Caki2 (cell line): ENCODE measurements around the gene NTM. TPM values are rescaled to one million over a fixed set of nuclear protein-coding genes. Genes with fewer than 3 reads are reported as not detected.

Experiments used
- DNase-seq: peaks from one replicate; pipeline ENCODE4 v3.0.0-alpha.2; 2015; ENCODE audit warnings: low read depth
- in situ Hi-C: cut with HindIII; loops from 2 replicates; pipeline ENCODE4 v1.10.0; 2016; ENCODE audit warnings: low sequenced_read_pairs, low pct_unique_long_range_greater_than_20kb, mixed read lengths
- total RNA-seq: library from RNA; depleted of rRNA; stranded (reverse); fragments of >200 nt; shearing (Covaris generic); gene quantifications from 2 replicates; pipeline ENCODE4 v1.2.3, GENCODE V29; 2014; ENCODE audit warnings: low replicate concordance

The NTM gene
- total RNA-seq, 1 experiment from 2014 or later, result not detected

DNA sequence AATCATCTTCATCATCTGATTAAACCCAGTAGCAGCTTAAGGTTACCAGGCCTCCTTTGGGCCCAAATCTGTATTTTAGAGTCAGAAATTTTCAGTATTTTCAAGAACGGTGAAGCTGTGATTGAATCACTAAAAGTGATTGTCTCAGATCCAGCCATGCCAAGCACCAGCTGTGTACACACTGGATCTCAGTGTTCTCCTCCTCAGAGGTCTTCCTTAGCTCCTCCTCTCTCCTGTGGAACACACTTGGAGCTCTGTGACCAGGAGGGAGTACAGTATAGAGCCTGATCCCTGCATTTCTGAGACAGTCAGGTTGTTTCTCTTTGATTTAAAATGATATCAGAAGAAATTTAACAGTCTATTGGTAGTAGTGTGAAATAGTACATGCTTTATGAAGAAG lies 401.1 kb downstream of the NTM start:
- in situ Hi-C loops, result no loop called here

DNA sequence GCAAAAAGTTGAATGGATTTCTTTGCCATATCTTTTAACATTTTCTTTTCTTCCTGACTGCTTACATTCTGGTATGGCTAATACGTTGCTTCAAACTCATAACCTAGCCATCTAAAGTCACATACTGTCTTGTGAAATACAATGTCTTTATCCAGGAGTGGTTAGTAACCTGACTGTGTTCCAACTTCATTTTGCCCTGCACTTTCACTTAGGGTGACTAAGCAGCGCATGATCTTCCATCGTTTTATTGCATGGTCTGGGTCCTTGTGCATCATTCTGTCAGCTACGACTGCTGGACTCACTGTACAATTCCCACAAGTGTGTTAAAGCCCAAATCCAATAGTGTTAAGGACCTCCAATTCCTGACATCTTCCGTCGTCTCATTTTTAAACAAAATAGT lies 403.2 kb downstream of the NTM start:
- in situ Hi-C loops, result no loop called here
- no peak for DNase-seq

More for the DNA sequence above, 401.1 kb downstream of the NTM start:
- no peak for DNase-seq

DNA sequence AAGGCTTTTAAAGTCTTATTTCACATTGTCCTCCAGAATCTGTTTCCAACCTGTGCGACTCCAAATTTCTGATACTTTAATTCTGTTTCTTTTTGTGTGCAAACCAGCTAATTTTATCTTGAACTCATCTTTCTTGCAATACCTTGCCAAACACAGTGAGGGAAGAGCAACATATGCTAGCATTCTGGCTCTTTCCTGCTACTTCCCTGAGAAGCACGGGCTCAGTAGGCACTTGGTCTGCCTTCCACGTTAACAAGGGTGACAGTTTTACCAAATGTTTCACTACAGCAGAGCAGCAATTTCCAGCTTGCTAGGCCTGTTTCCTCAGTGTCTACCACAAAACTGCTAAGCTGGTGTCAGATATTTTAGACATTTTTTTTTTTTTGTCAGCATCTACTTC lies 405.8 kb downstream of the NTM start:
- DNase-seq, result no peak
- in situ Hi-C loops, result no loop called here

DNA sequence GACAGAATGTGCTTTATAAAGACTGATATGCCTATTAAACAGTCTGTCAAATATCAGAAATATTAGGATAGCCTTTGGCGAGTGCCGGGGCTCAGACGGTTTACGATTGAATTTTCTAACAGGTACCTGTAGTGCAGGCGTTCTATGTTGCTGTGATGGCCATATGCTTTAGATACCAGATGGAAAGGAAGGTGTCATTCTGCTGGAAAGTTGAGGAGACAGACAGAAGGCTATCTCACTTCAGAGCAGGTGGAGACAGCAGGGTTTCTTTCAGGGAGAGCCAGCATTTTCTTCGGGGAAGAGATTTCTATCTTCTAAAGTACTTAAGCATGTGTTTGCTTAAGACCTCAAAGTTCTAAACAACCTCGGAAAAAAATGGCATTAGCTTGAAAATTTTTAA lies 415.4 kb downstream of the NTM start:
- in situ Hi-C loops, result no loop called here
- no peak for DNase-seq

DNA sequence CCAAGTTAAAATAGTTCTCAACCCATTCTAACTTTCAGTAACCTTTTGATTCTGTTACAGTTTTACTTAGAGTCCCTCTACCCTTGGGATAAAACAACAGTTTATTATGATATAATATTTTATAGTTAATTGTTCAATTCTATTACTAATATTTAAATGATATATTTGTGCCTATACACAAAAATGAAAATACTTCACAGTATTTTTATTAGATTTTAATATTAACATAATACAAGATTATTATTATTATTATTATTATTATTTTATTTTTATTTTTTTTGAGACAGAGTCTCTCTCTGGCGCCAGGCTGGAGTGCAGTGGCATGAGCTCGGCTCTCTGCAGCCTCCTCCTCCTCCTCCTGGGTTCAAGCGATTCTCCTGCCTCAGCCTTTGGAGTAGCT lies 416.7 kb downstream of the NTM start:
- no peak for DNase-seq
- in situ Hi-C loops, result no loop called here

DNA sequence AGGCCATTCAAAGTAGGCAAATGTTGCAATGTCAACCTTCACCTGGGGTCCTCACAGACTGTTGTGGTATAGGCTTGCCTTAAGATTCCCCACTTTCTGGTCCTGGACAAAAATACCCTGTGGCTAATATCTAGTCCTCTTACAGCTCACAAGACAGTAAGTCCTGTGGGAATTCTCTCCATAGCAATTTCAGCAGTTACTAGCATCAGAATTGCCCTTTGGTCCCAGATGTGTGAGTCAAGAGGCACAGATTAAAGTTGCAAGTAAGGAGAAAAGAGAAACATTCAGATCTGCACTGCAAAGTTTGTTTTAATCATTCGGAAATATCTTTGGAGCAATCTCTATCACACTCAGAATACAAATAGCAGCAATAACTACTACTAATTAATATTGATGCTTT lies 420.2 kb downstream of the NTM start:
- no peak for DNase-seq

DNA sequence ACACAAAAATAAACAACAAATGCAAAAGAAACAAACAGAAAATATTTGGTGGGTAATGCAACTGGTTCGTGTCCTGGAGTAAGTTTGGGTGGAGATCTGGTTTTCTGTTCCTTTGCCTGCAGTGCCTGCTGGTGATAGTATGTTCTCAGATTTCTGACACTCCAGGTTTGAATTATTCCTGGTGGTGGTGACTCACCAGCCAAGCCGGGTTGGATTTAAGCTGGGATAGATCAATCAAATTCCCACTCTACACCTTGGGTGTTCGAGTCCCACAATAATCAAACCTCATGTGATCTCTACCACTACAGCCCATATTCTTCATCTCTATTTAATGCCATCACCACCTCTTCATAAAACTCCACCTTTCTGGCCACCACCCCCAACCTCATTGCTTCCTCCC lies 421.8 kb downstream of the NTM start:
- in situ Hi-C loops, result no loop called here
- no peak for DNase-seq

More for the DNA sequence above, 420.2 kb downstream of the NTM start:
- in situ Hi-C loops, result no loop called here

DNA sequence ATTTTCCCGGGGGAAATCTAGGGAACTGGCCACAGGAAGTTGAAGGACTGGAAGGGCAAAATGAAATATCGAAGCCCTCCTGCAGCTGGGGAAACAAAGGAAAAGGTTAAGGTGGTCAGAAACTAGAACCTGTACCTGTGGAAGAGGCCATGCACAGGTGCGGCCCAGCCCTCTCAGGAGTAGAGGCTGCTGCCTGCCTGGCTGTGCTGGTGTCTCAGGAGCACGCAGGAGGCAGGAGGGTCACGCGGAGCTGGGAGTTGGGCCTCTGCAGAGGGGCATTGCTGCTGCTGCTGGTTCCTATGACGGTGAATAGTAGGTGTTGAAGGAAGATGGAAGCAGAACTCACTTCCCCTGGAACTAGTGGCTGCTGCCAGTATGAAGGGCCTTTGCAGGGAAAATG lies 425.7 kb downstream of the NTM start:
- no peak for DNase-seq
- in situ Hi-C loops, result no loop called here

DNA sequence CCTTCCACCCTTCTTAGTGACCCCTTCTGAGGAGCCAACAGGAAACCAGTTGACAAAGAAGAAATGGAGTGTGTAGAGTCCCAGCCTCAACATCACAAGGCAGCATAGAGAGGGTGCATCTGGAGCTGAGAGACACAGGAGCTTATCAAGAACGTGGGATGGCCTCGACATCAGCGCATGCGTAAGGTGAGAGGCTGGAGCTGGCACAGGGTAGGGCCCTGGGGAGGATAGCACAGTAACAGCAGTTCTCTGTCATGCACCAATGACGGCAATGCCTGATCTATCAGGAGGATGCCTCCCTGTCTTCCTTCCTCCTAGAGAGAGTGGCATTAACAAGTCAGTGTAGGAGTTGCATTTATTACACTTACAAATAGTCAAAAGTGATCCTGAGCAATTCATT lies 426.1 kb downstream of the NTM start:
- DNase-seq, result no peak
- in situ Hi-C loops, result no loop called here

DNA sequence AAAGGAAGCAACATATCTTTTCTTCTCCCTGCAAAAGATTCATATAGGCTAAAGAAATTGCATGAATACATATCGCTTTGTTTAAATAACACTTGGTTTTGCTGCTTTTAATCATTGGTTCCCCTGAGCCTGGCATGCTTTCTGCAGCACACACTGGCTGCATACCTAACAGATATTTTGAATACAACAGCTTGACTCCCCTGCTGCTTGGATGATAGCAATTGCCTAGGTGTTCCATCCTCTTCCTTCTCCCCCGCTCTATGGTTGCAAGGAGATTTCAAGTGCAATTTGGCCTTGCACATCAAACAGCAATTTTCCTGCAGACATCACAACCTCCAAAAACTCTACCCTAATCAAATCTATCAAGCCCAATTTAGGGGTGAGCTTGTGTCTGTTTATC lies 430.0 kb downstream of the NTM start:
- no peak for DNase-seq
- in situ Hi-C loops, result no loop called here

DNA sequence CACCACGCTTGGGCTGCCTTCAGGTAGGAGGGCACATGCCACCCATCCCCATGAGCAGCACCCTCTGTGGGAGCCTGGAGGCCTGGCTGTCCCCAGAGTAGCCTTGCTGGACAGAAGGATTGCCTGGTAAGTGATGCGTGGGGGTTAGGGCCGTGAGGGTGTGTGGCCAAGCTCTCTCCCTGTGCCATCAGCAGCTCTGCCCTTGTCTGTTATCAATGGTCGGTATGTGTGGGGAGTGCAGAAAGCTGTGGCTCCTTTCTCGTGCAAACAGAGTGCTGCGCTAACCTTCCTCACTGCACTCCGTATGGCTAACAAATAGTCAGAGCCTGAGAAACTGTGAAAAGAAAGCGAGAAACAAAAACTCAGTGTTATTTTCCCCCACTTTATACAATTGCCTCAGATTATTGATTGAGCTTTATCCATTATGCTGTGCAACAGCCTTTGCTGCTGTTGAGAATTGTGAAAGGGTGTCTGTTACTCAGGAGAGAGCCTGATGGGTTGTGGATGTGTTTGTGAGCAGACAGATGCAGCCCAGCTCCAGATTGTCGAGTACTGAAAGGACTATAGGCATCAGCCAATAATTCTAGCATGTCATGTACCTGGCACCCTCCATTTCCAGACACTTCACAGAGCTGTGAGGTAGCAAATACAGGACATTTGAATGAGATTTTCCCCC lies 432.2 kb downstream of the NTM start:
- in situ Hi-C loops, result no loop called here

DNA sequence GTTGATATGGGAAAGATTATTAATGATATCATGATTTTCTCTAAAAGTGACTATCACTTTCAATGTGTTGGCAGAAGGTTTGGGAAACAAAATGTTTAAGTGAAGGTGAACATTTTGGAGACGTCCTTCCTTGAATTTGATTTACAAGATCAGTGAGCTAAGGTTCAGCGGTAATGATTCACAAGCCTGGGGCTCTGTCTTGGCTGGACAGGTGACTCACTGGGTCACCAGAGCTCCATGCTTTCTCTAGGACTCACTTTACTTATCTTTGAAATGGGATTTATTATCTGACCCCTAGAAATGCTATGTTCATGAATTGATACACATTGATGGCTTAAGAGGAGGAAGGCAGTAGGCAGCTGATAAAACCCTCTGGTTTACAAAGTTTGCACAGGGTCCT lies 437.5 kb downstream of the NTM start:
- in situ Hi-C loops, result no loop called here
- DNase-seq, result no peak

More for the DNA sequence above, 432.2 kb downstream of the NTM start:
- DNase-seq, result no peak

DNA sequence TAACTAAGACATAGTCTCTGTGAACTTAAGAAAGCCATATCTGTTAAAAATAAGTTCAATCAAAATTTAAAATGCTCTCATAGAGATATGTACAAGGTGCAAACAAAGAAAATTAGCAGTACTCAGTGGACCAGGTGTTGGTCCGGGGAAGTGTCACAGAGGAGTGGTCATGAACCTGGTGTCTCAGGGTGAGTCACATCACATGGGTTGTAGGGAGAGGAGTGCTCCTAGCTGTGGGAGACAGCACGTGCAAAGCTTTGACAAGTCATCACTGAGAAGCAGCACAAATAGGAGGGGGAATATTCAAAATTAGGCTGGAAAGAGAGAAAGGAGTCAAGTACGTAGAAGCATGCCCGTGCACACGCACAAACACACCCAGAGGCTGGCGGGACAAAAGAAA lies 438.1 kb downstream of the NTM start:
- no peak for DNase-seq
- in situ Hi-C loops, result no loop called here

DNA sequence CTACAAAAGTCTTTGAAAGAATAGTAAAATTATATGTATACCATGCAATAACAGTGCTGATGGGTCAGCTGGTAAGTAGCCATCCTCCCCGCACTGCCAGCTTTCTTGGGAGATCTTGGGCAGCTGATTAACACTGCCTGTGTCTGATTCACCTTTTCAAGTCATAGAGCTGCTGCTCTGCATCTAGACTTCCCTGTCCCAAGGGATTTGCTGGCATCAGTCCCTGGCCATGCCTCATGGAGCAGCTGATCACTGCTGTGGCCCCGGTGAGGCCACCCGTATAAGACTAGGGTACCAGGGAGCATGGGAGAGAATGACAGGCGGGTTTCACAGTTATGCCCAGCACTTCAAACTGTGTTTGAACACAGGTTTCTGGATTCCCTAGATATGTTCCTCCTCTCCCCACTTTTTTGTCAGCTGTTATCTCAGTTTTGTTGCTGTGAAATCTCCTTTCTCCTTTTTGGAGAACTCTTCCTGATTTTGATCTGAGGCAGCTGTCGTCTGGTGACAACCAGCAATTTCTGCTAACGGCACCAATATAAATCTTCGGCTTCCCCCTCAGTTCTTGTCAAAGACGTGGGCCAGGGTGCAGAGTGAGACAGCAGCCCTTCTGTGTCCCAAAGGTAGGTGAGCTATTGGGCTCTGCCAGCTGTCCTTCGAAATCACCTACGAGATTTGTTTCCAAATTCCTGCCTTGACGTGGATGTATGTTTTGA lies 438.9 kb downstream of the NTM start:
- in situ Hi-C loops, result no loop called here
- no peak for DNase-seq

DNA sequence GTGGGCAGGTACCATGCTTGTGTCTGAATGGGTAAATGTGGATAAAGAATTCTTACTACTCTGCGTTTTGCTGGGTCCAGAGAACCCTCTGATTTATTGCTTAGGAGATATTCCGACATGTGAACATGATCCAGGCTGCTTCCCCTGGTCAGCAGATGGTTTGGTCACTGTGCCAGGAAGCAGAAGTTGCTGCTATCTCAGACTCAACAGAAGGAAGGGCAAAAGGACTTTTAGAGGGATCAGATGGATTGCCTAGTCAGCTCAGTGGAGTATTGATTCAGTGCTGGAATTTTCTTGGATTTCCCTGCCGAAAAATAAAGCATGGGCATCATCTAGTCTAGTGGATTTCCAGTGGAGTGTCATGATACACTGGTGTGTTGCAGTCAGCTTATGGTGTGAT lies 440.1 kb downstream of the NTM start:
- in situ Hi-C loops, result no loop called here
- no peak for DNase-seq

DNA sequence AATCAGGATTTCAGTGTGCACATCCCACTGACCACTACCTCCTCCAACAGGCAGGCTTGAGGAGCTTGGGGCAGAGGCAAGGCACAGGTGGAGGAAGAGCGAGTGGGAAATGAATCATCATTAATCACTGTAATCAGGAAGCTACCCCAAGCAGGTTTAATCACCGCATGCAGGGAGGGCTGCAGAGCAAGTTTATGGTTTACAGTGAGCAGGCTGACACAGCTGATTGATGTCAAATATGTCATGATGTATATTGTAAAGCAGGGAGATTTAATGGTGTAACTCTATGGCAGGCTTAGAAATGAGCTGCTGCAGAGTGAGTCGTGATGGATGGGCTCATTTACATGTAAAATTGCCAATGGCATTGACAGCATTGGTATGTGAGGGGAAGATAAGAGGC lies 441.0 kb downstream of the NTM start:
- in situ Hi-C loops, result no loop called here
- no peak for DNase-seq

DNA sequence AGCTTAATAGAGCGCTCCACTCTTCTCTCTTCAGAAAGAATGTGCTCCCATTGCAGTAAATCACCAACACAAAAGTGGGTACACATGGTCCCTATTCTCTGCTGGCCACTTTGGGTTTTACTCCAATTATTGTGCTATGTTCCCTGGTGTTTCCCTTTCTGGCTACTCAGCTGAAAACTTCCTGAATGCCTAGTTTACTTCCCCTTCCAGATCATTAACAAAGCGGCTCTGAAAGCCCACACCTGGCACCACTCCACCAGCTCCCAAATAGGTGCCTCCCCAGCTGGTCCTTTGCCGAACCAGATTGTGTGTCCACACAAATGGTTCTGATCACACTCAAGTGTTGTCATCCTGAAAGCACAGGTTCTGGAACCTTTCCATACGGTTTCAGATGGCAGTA lies 443.7 kb downstream of the NTM start:
- in situ Hi-C loops, result no loop called here

DNA sequence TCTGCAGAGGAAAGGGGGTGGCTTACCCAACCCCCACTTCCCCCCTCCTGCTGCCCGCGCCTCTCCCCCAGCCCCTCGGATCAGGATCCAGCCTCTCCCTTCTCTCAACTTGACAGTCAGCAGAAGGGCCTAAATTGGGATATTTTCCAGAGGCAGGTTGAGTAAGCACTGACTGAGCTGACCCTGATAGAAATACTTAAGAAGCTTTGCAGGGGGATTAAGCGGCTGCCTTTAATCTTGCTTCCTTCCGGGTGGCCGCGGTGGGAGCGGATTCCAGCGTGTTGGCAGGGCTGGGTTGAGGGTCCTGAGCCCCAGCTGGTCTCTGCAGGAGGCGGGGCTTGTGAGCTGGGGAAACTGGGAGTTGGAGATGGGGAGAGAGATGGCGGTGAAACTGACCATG lies 445.2 kb downstream of the NTM start:
- no peak for DNase-seq
- in situ Hi-C loops, result no loop called here

More for the DNA sequence above, 443.7 kb downstream of the NTM start:
- no peak for DNase-seq

DNA sequence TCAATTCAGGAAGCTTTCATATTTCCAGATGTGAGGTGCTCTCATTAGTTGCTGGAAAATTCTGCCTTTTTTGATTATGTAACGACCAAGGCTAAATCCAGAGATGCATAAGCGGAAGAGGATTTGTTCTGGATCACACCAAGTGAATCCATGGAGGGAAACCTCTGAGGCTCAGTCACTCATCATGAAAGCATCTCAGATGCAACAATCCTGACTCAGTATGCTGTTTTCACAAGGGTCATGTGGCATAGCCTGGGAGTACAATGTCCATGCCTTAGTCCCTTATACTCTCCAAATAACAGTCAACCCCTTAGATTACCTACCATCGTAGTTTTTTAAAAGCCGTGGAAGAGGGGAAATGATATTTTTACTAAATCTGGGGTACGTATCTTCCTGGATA lies 445.6 kb downstream of the NTM start:
- in situ Hi-C loops, result no loop called here
- DNase-seq, result no peak

DNA sequence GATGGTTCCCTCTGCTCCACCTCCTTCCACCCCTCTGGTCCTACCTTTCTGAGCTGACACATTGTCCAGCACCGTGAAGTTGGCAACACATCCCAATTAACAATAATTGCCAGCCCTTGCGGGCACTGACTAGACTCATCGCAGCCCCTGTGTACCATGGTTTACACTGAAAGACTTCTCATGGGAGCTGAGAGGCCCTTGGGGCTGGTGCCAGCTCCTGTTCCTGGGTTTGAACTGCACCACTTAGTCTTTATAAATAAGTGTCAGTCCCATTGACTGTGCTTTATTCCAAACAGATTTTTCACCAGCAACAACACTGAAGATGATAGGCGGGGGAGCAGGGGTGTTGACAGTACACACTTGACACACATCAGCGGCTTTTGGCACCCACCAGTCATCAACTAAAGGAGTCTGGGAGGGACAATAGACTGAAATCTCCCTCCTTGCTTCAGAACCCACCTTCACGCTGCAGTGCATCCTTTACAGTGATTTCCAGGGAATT lies 447.3 kb downstream of the NTM start:
- in situ Hi-C loops, result no loop called here
- DNase-seq, result no peak
